PFSK-1 (cell line): ENCODE measurements around the gene TRMT61A.
A peak's percentile ranks its signal among the peaks of the same experiment; 100 is the strongest.

Experiments
- FOXP2 ChIP-seq: optimal IDR thresholded peaks from 2 replicates; pipeline ENCODE3; 2011; ENCODE audit warnings: borderline replicate concordance, control low read depth, inconsistent platforms; ENCODE audit not compliant: insufficient read depth; ENCODE audit errors: extremely low read length, extremely low read depth
- POLR2AphosphoS5 ChIP-seq: IDR thresholded peaks from 2 replicates; pipeline ENCODE4 v1.6.1; 2012; ENCODE audit warnings: low read depth, mild to moderate bottlenecking, control low read depth, low read length, moderate library complexity
- REST ChIP-seq, 2 experiments: IDR thresholded peaks; 2 replicates each; pipeline versions ENCODE4 v1.6.1 to v1.8.0; 2011 to 2012; ENCODE audit warnings: low read depth in 2 of 2, low read length in 2 of 2, control low read depth in 1 of 2, inconsistent platforms in 1 of 2, mild to moderate bottlenecking in 1 of 2, moderate library complexity in 1 of 2; ENCODE audit not compliant: insufficient read depth in 1 of 2
- SIN3A ChIP-seq: IDR thresholded peaks from 2 replicates; pipeline ENCODE4 v1.6.1; 2012; ENCODE audit warnings: mild to moderate bottlenecking, low read length, moderate library complexity, borderline replicate concordance; ENCODE audit not compliant: insufficient read depth
- TAF1 ChIP-seq: IDR thresholded peaks from 2 replicates; pipeline ENCODE4 v1.6.1; 2012; ENCODE audit warnings: low read length, control low read depth, borderline replicate concordance; ENCODE audit not compliant: insufficient read depth

TRMT61A gene

GRCh38 chr14:103521951-103522563, 6.9 kb upstream of the TRMT61A start:
- TF ChIP-seq TAF1 (no peak), FOXP2 (no peak), SIN3A (no peak), REST (IDR thresholded peaks at IDR 0.05; ENCODE audit: insufficient read depth in 1 of 2, low read depth in 2 of 2, low read length in 2 of 2) (no peak), POLR2AphosphoS5 (no peak)

- TF ChIP-seq FOXP2 (no peak), SIN3A (no peak), TAF1 (0 out of 2 replicates have a peak, but pooled peaks have one; percentile 25), REST (IDR thresholded peaks at IDR 0.05; ENCODE audit: insufficient read depth in 1 of 2, low read depth in 2 of 2, low read length in 2 of 2) (no peak), POLR2AphosphoS5 (peak; percentile 22; the same call in 1 of the 2 replicates)
Measured at GRCh38 chr14:103522649-103523574, 6.1 kb upstream of the TRMT61A start, which contains the start of gene CKB. Gene CKB, minus strand, starts transcription at chr14:103522830. Its CDS starts 337 bp downstream, at chr14:103522493.

- TF ChIP-seq FOXP2 (no peak), SIN3A (no peak), REST (IDR thresholded peaks at IDR 0.05; ENCODE audit: insufficient read depth in 1 of 2, low read depth in 2 of 2, low read length in 2 of 2) (no peak), TAF1 (no peak), POLR2AphosphoS5 (no peak)
Measured at GRCh38 chr14:103523575-103523954, 5.4 kb upstream of the TRMT61A start.

- no peak for TF ChIP-seq REST (IDR thresholded peaks at IDR 0.05; ENCODE audit: insufficient read depth in 1 of 2, low read depth in 2 of 2, low read length in 2 of 2)
- TF ChIP-seq FOXP2 = no peak
- TF ChIP-seq POLR2AphosphoS5 = no peak
- no peak for TF ChIP-seq SIN3A
- TF ChIP-seq TAF1 = no peak
Measured at GRCh38 chr14:103524002-103524935, 4.7 kb upstream of the TRMT61A start.
